Naive thymus-derived CD4-positive, alpha-beta T cell (primary cell): ENCODE results near the gene BCL2. TPM values are rescaled to one million over a fixed set of nuclear protein-coding genes. Genes with fewer than 3 reads are reported as not detected.

ENCODE experiments used
- ATAC-seq: fragments of 150-1000 bp; cut with Tn5 transposase; 2 replicates; pipeline ENCODE4 v1.10.0; 2021; ENCODE audit warnings: mild to moderate bottlenecking, moderate library complexity
- CTCF ChIA-PET: fragments of 350-600 bp; sonication (Branson Sonifier 250); formaldehyde crosslinking; loops from one replicate; lab custom pipeline; 2021; ENCODE audit warnings: antibody characterized with exemption; lab: Charles Lee
- POLR2A ChIA-PET: fragments of 350-600 bp; sonication (Branson Sonifier 250); formaldehyde crosslinking; loops from one replicate; lab custom pipeline; 2021; ENCODE audit warnings: antibody characterized with exemption, inconsistent platforms; lab: Charles Lee
- DNase-seq, 9 donors: peaks; one replicate each; pipeline versions ENCODE4 v3.0.0 to v3.0.0-alpha.2; 2020 to 2022; ENCODE audit warnings: mixed read lengths in 1 of 9
- H3K27ac ChIP-seq: one replicate; pipeline ENCODE4 v1.7.0; 2013; ENCODE audit warnings: mild to moderate bottlenecking, low read depth, low read length, moderate library complexity
- H3K27me3 ChIP-seq, 2 donors: one replicate each; pipeline ENCODE4 v1.7.0; 2013; ENCODE audit warnings: low read length in 2 of 2, mild to moderate bottlenecking in 2 of 2, moderate library complexity in 2 of 2; ENCODE audit not compliant: control insufficient read depth in 2 of 2, insufficient read depth in 2 of 2
- H3K36me3 ChIP-seq, 3 experiments: 1 replicate in 2 of 3; 2 replicates in 1 of 3; pipeline ENCODE4 v1.7.0; 2013; ENCODE audit warnings: low read length in 3 of 3, mild to moderate bottlenecking in 3 of 3, moderate library complexity in 1 of 3; ENCODE audit not compliant: insufficient read depth in 3 of 3, control insufficient read depth in 2 of 3
- H3K4me1 ChIP-seq, 2 donors: one replicate each; pipeline ENCODE4 v1.7.0; 2013; ENCODE audit warnings: low read length in 2 of 2, mild to moderate bottlenecking in 2 of 2, moderate library complexity in 1 of 2; ENCODE audit not compliant: control insufficient read depth in 2 of 2, insufficient read depth in 2 of 2
- H3K4me3 ChIP-seq: 2 replicates; pipeline ENCODE4 v1.7.0; 2013; ENCODE audit warnings: mild to moderate bottlenecking, low read length
- H3K9me3 ChIP-seq, 3 experiments: 1 replicate in 2 of 3; 2 replicates in 1 of 3; pipeline ENCODE4 v1.7.0; 2013; ENCODE audit warnings: low read length in 3 of 3; ENCODE audit not compliant: control insufficient read depth in 2 of 3
- H3K27ac Mint-ChIP-seq, 9 donors: one replicate each; pipeline ENCODE4 v1.8.0; 2020 to 2022; ENCODE audit warnings: mixed read lengths in 9 of 9, mild to moderate bottlenecking in 8 of 9, moderate library complexity in 5 of 9, inconsistent platforms in 2 of 9
- H3K27me3 Mint-ChIP-seq, 5 donors: one replicate each; pipeline ENCODE4 v1.8.0; 2021 to 2022; ENCODE audit warnings: mixed read lengths in 5 of 5, mild to moderate bottlenecking in 1 of 5
- H3K36me3 Mint-ChIP-seq, 5 donors: one replicate each; pipeline ENCODE4 v1.8.0; 2020 to 2022; ENCODE audit warnings: mixed read lengths in 5 of 5, mild to moderate bottlenecking in 3 of 5, inconsistent platforms in 1 of 5
- H3K4me1 Mint-ChIP-seq, 7 donors: one replicate each; pipeline ENCODE4 v1.8.0; 2020 to 2022; ENCODE audit warnings: mixed read lengths in 7 of 7, mild to moderate bottlenecking in 3 of 7, inconsistent platforms in 1 of 7
- H3K4me3 Mint-ChIP-seq, 10 donors: one replicate each; pipeline ENCODE4 v1.8.0; 2020 to 2022; ENCODE audit warnings: mild to moderate bottlenecking in 10 of 10, mixed read lengths in 10 of 10, moderate library complexity in 6 of 10, inconsistent platforms in 2 of 10
- H3K9me3 Mint-ChIP-seq, 11 donors: one replicate each; pipeline ENCODE4 v1.8.0; 2020 to 2022; ENCODE audit warnings: mixed read lengths in 11 of 11, mild to moderate bottlenecking in 4 of 11, inconsistent platforms in 1 of 11, moderate library complexity in 1 of 11
- intact Hi-C, 2 donors: fragments of 100-400 bp; cut with micrococcal nuclease; formaldehyde crosslinking; loops; one replicate each; pipeline ENCODE4 v1.15.1; 2023
- polyA plus RNA-seq, 2 donors: library from polyadenylated mRNA; unstranded; fragments of 300-500 nt; fragmentation: Illumina TruSeq; gene quantifications; one replicate each; pipeline ENCODE4 v1.2.3, GENCODE V29; 2021
- total RNA-seq, 6 experiments: library from RNA in 5 of 6; stranded (reverse) in 5 of 6; gene quantifications; 1 replicate in 5 of 6; 2 replicates in 1 of 6; pipeline ENCODE4 v1.2.3 and lab custom pipeline; 2021 to 2026

The BCL2 gene
- total and polyA plus RNA-seq, 7 experiments from 2014 or later: 32.7 to 154 (median 40.1) TPM

- peaks cover 7 to 13% of the 10 kb centered on the region in 2 donors for H3K4me1 ChIP-seq
- CTCF ChIA-PET: interaction anchor here (1.2 kb wide), 1 partner anchor 139 kb away, joined by 4 read pairs; no protein-coding TSS in a partner anchor
Observed at GRCh38 chr18:63179422-63179821, 140.1 kb downstream of the BCL2 start.

GRCh38 chr18:63178971-63179370, 140.6 kb downstream of the BCL2 start:
- no peak for ATAC-seq
- ChIA-PET POLR2A (no interaction called here), CTCF (interaction anchor here (1.2 kb wide), 1 partner anchor 139 kb away, joined by 4 read pairs; no protein-coding TSS in a partner anchor)
- no peak for DNase-seq
- Histone ChIP-seq H3K36me3 (peaks cover 0 to 14% (median 0%) of the 10 kb centered on the region in 3 experiments), H3K9me3 (no peaks in the 10 kb centered on the region), H3K27ac (no peak overlapping the region), H3K27me3 (no peaks in the 10 kb centered on the region), H3K4me1 (peaks cover 3 to 8% of the 10 kb centered on the region in 2 donors), H3K4me3 (no peak overlapping the region)
- Mint-ChIP-seq H3K36me3 (peaks cover 0 to 46% (median 15%) of the 10 kb centered on the region in 5 donors), H3K27ac (peak overlapping the region in 5 of 9 donors; percentile 38 to 80 (median 51)), H3K4me3 (no peak overlapping the region), H3K27me3 (no peaks in the 10 kb centered on the region), H3K9me3 (peaks cover 0 to 4% (median 0%) of the 10 kb centered on the region in 11 donors), H3K4me1 (peaks cover 42 to 76% (median 69%) of the 10 kb centered on the region in 7 donors)
- intact Hi-C loops: no loop called here

More at GRCh38 chr18:63179422-63179821, 140.1 kb downstream of the BCL2 start:
- Histone ChIP-seq H3K4me3 (no peak overlapping the region), H3K27me3 (no peaks in the 10 kb centered on the region), H3K36me3 (peaks cover 0 to 14% (median 0%) of the 10 kb centered on the region in 3 experiments), H3K27ac (no peak overlapping the region), H3K9me3 (no peaks in the 10 kb centered on the region)
- Mint-ChIP-seq H3K36me3 (peaks cover 0 to 46% (median 15%) of the 10 kb centered on the region in 5 donors), H3K27me3 (no peaks in the 10 kb centered on the region), H3K4me3 (no peak overlapping the region), H3K4me1 (peaks cover 39 to 76% (median 69%) of the 10 kb centered on the region in 7 donors), H3K9me3 (peaks cover 0 to 4% (median 0%) of the 10 kb centered on the region in 11 donors), H3K27ac (peak overlapping the region in 5 of 9 donors; percentile 23 to 80 (median 49))
- ATAC-seq (no peak), DNase-seq (no peak)
- intact Hi-C loops: no loop called here
- POLR2A ChIA-PET: interaction anchor here (0.8 to 1.7 kb wide), 3 partner anchors 8 to 18 kb away, joined by 3 to 8 read pairs (median 4); no protein-coding TSS in a partner anchor

GRCh38 chr18:63177919-63178821, 141.4 kb downstream of the BCL2 start:
- H3K27me3 Mint-ChIP-seq: no peaks in the 10 kb centered on the region
- DNase-seq (no peak), ATAC-seq (no peak)
- peaks cover 0 to 4% (median 0%) of the 10 kb centered on the region in 11 donors for H3K9me3 Mint-ChIP-seq
- Histone ChIP-seq H3K27ac (no peak overlapping the region), H3K9me3 (no peaks in the 10 kb centered on the region), H3K4me1 (peaks cover under 1 to 3% of the 10 kb centered on the region in 2 donors), H3K27me3 (no peaks in the 10 kb centered on the region), H3K4me3 (no peak overlapping the region), H3K36me3 (peaks cover 0 to 14% (median 0%) of the 10 kb centered on the region in 3 experiments)
- peaks cover 37 to 76% (median 68%) of the 10 kb centered on the region in 7 donors for H3K4me1 Mint-ChIP-seq
- ChIA-PET CTCF (interaction anchor here (1.0 kb wide), 1 partner anchor 146 kb away, joined by 3 read pairs; no protein-coding TSS in a partner anchor), POLR2A (interaction anchor here (0.6 to 1.4 kb wide), 3 partner anchors 9 to 115 kb away, joined by 3 to 5 read pairs (median 3); no protein-coding TSS in a partner anchor)
- peaks cover 0 to 42% (median 15%) of the 10 kb centered on the region in 5 donors for H3K36me3 Mint-ChIP-seq
- peak overlapping the region in 6 of 9 donors; percentile 18 to 80 (median 58) for H3K27ac Mint-ChIP-seq
- no peak overlapping the region for H3K4me3 Mint-ChIP-seq
- intact Hi-C loops: no loop called here

GRCh38 chr18:63177259-63177658, 142.3 kb downstream of the BCL2 start:
- no peak overlapping the region for H3K27ac ChIP-seq
- intact Hi-C loops: no loop called here
- Mint-ChIP-seq H3K4me3 (no peak overlapping the region), H3K27me3 (no peaks in the 10 kb centered on the region), H3K4me1 (peaks cover 30 to 73% (median 63%) of the 10 kb centered on the region in 7 donors), H3K27ac (peak overlapping the region in 2 of 9 donors; percentile 48 to 80), H3K9me3 (peaks cover 0 to 4% (median 0%) of the 10 kb centered on the region in 11 donors), H3K36me3 (peaks cover 0 to 44% (median 14%) of the 10 kb centered on the region in 5 donors)
- POLR2A ChIA-PET: interaction anchor here (0.6 to 1.4 kb wide), 4 partner anchors 10 to 116 kb away, joined by 3 to 5 read pairs (median 3); no protein-coding TSS in a partner anchor
- H3K36me3 ChIP-seq: peaks cover 0 to 12% (median 0%) of the 10 kb centered on the region in 3 experiments
- H3K9me3 ChIP-seq: no peaks in the 10 kb centered on the region
- DNase-seq: no peak
- no peak overlapping the region for H3K4me3 ChIP-seq
- ATAC-seq: no peak
- H3K27me3 ChIP-seq: no peaks in the 10 kb centered on the region
- peaks cover 0 to 3% of the 10 kb centered on the region in 2 donors for H3K4me1 ChIP-seq
- CTCF ChIA-PET: interaction anchor here (1.0 kb wide), 1 partner anchor 147 kb away, joined by 3 read pairs; no protein-coding TSS in a partner anchor

GRCh38 chr18:63175264-63175663, 144.3 kb downstream of the BCL2 start:
- no peak overlapping the region for H3K4me3 ChIP-seq
- Mint-ChIP-seq H3K27ac (peak overlapping the region in 8 of 9 donors; percentile 7 to 89 (median 63)), H3K4me3 (peak overlapping the region in 1 of 10 donors; percentile 23), H3K36me3 (peaks cover 0 to 41% (median 18%) of the 10 kb centered on the region in 5 donors), H3K9me3 (peaks cover 0 to 4% (median 0%) of the 10 kb centered on the region in 11 donors), H3K27me3 (no peaks in the 10 kb centered on the region), H3K4me1 (peaks cover 31 to 77% (median 66%) of the 10 kb centered on the region in 7 donors)
- H3K27me3 ChIP-seq: no peaks in the 10 kb centered on the region
- no peak for DNase-seq
- ChIA-PET POLR2A (interaction anchor here (0.7 to 1.7 kb wide), 9 partner anchors 10 to 74 kb away, joined by 3 to 7 read pairs (median 5); no protein-coding TSS in a partner anchor), CTCF (interaction anchor here (1.3 kb wide), 1 partner anchor 11 kb away, joined by 5 read pairs; no protein-coding TSS in a partner anchor)
- intact Hi-C loops: loop anchor here (1.0 to 2.0 kb wide), 3 partner anchors 9 to 14 kb away; no protein-coding TSS in a partner anchor
- H3K4me1 ChIP-seq: peaks cover 0 to 7% of the 10 kb centered on the region in 2 donors
- no peaks in the 10 kb centered on the region for H3K36me3 ChIP-seq
- no peaks in the 10 kb centered on the region for H3K9me3 ChIP-seq
- H3K27ac ChIP-seq: peak overlapping the region; percentile 19
- ATAC-seq: peak; percentile 37

GRCh38 chr18:63173983-63174382, 145.6 kb downstream of the BCL2 start:
- Histone ChIP-seq H3K4me1 (peaks cover 0 to 7% of the 10 kb centered on the region in 2 donors), H3K9me3 (no peaks in the 10 kb centered on the region), H3K27ac (no peak overlapping the region), H3K4me3 (no peak overlapping the region), H3K36me3 (no peaks in the 10 kb centered on the region), H3K27me3 (no peaks in the 10 kb centered on the region)
- intact Hi-C loops: loop anchor here in 1 of 2 donors (2.0 kb wide), 1 partner anchor 15 kb away; no protein-coding TSS in a partner anchor
- peaks cover 28 to 75% (median 60%) of the 10 kb centered on the region in 7 donors for H3K4me1 Mint-ChIP-seq
- DNase-seq (no peak), ATAC-seq (no peak)
- peaks cover 0 to 39% (median 12%) of the 10 kb centered on the region in 5 donors for H3K36me3 Mint-ChIP-seq
- peaks cover 0 to under 1% (median 0%) of the 10 kb centered on the region in 11 donors for H3K9me3 Mint-ChIP-seq
- POLR2A ChIA-PET: interaction anchor here (0.9 to 4.2 kb wide), 4 partner anchors 11 to 45 kb away, joined by 3 to 37 read pairs (median 4); no protein-coding TSS in a partner anchor
- H3K27me3 Mint-ChIP-seq: no peaks in the 10 kb centered on the region
- peak overlapping the region in 7 of 9 donors; percentile 10 to 80 (median 44) for H3K27ac Mint-ChIP-seq
- no peak overlapping the region for H3K4me3 Mint-ChIP-seq
- CTCF ChIA-PET: interaction anchor here (2.1 kb wide), 1 partner anchor 12 kb away, joined by 7 read pairs; no protein-coding TSS in a partner anchor
